Measurements from ENCODE around the gene SYNPR.

- TF ChIP-seq POLR2A (IDR thresholded peaks at IDR 0.05; ENCODE audit: low read length) (no peak), GATA1 (IDR thresholded peaks at IDR 0.05; ENCODE audit: low read depth, low read length) (no peak)
Measured at GRCh38 chr3:63462732-63463131, 184.6 kb downstream of the SYNPR start.

All from erythroblast (primary cell).